ENCODE measurements around the gene PSD.
A peak's percentile ranks its signal among the peaks of the same experiment; 100 is the strongest.

The PSD gene

DNA sequence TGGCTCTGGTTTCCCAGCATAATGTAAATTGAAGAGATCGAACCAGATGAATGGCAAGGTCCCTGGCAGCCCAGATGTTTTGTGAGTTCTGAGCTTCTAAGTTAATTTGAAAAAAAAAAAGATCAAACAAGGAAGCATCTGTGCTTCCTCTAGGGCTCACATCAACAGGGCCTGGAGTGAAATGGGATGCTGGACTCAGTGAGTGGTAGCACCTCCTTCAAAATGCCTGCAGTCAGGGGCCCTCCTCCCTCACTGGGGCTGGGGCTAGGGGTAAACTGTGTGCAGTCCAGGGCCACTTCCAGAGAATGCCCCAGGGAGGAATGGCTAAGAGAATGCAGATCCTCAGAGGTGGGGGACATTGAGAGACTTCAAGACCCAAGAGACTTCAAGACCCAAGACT is 19.8 kb upstream of the PSD start:
- DNase-seq (ENCODE audit: low read depth), result no peak

DNA sequence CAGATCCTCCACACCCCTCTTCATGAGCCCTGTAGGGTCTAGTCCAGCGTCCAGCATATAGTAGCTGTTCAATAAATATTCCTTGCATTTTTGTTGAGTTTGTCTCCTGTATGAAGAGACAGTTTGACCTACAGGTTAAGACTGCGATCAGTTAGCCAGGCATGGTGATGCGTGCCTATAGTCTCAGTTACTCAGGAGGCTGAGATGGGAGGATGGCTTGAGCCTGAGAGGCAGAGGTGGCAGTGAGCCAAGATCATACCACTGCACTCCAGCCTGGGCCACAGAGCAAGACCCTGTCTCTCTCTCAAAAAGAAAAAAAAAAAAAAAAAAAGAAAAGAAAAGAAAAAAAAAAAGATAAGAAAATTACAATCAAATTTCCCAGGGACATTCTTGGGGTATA is 18.9 kb upstream of the PSD start:
- DNase-seq (ENCODE audit: low read depth), result no peak

DNA sequence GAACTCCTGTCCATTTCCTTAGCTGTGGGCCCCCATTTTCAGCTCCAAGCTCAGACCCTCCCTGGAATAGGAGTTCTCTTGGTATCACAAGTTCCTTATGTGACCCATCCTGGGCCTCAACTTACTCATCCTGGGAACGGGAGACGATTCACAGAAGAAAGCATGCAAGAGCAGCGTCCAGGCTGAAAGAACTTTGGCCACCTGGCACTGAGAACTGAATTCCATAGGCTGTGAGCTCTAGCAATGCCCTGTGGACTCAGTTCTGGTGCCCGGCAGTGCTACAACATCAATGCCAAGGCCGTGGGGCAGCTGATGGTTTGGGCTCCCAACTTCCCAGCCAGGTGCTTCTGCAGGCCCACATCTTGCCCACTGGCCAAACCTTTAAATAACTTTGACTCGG is 17.7 kb upstream of the PSD start:
- no peak for DNase-seq (ENCODE audit: low read depth)

DNA sequence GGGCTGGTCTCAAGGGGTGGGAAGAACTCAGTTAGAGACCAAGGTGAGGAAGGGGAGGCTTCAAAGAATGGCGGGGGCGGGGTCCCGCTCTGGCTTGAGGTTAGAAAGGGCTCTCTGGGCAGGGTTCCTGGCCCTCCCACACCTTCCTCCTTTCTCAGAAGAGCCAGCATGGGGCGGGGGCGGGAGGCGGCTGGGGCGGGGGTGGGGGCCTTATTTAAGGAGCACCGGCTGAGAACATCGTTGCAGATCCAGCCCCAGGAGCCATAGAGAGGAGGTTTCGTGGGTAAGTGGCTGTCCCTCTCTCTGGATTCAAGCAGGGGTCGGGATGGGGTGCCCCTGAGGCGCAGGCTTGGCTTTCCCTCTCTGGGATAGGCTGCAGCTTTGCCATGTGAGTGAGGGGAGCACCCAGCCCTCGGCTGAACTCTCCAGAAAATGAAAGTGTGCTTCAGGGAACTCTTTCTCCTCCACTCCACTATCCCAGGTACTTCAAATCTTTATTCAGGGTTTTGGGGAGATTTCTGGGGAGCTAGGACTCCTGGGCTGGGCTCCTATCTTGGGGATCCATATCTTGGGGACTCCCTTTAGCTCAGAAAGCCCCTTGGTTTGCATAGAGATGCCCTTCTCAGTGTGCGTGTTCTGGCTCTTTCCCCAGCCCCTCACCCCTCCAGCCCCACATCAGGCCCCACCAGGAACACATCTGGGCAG is 17.1 kb upstream of the PSD start:
- no peak for DNase-seq (ENCODE audit: low read depth)

DNA sequence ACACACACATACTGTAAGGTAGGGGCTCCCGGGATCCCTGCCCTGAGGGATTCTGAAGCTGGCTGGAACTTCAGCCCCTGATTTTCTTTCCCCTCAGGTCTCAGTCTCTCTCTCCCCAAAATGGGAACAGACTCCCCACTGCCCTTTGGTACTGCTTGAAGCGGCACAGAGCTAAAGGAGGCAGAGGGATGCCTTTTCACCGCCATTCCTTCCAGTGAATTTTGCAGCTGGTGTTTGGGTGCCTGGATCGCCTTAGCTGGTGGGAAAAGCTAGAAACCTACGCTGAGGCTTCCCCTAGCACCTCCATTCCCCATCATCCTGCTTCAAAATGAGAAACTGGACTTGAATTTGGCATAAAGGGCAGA is 16.5 kb upstream of the PSD start:
- no peak for DNase-seq (ENCODE audit: low read depth)

DNA sequence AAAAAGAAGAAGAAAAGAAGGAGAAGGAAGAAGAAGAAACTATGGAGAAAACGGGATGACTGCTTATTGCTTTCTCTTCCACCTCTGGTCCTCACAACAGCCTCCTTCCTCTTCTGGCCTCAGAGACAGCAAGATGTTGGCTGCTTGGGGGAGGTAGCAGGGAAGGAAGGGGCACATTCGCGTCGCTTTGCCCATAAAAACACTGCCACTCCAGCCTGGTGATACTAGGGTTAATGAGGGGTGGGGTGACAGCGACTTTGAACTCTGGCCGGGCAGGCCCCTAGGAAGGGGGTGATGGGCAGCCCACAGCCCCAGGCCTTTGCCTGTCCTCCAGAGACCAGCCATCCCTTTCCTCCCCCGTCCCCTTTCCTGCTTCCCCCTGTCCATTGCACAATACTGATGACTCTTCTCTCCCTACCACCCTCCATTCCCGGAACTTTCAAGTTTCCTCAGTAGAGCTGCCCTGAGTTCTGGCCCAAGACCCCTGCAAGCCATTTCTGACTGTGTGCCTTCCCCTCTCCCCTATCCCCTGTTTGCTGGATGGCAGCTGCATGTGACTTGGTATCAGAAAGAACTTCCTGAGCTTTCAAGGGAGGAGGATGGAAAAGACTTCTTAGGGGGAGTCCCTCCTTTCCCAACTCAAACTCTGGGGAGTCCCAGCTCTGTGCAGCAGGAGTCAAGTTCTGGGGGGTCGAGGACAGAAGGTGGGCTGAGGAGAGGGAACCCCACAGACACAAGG is 16.0 kb upstream of the PSD start:
- DNase-seq (ENCODE audit: low read depth), result no peak

DNA sequence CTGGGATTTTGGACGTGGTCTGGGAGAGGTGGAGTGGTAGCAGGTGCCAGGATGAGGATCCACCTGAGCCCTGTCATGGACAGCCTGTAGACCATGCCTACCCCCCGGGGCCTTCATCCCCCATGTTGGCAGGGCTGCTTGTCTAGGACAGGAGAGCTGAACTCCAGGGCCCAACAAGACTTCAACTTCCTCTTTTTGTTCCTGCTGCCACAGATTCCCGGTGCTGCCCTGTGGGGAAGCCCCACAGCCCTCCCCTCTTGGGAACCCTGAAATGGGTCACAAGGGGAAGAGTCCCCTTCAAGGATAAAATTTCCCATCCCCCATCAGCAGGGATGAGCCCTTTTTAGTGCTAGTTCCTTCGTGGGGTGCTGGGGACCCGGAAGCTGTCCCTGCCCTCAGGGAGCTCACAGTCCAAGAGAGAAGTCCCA is 15.0 kb upstream of the PSD start:
- no peak for DNase-seq (ENCODE audit: low read depth)

DNA sequence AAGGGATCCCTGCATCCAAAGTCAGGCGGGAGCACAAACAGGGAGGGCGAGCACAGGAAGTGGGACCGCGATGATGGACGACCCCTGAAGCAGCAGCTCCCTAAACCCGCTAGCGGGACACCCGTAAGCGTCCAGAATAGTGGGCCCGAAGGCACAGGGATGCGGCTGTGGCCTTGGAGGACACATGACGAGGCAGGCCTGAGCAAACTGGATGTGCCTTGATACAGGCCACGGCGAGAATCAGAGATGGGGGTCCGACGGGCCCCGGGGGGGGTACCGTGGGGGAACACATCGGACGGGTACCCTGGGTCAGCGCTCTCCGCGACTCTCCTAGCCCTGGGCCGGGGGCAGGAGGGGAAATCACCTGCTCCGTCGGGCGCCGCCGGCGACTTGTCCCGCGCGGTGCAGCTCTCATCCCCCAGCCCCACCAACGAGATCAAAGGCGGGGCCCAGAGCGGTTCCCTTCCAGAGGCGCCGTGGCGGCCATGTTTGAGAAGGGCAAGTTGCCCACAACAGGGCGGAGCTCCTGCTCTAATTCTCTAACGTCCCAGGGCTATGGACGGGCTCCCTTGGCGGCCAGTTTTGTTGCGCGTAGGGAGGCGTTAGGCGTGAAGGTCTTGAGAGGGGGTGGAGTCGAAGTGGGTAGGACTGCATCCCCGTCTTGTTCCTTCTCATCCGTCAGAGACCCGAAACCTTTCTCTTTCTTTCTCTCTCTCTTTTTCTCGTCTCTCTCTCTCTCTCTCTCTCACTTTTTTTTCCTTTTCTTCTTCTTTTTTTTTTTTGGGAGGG is 13.8 kb upstream of the PSD start, which contains the start of gene CUEDC2:
Gene CUEDC2 (minus strand): TSS at position 413 of the 789 bp plus-strand sequence. CDS start 7,386 bp downstream, outside the sequence.
- DNase-seq (ENCODE audit: low read depth), result peak; percentile 95

DNA sequence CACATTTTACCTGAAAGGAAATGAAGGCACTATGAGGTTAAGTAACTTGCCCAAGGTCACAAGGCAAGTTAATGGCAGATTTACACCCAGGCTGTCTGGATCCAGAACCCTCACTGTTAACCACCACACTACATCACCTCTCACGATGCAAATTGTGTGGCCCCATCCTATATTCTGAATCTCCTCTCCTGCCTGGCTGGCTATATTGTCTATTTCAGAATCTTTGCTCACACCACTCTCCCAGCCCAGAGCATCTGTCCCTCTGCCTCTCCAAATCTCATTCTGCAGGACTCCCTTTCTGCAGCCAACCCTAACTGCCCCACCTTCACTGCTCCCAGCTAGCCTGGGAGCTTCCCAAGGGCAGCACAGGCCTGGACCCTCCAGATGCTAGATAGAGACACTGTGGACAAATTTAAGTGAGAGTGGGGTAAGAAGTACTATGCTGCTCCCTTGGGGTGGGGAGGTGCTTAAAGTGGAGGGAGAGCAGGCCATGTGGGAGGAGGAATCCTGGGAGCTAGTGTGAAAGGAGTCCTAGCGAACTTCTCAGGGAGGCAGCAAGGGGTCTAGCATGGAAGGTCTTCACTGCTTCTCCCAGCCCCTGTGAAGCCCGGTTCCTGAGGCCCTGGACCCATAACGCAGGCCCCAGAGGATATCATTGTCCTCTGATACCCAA is 13.0 kb upstream of the PSD start:
- no peak for DNase-seq (ENCODE audit: low read depth)

DNA sequence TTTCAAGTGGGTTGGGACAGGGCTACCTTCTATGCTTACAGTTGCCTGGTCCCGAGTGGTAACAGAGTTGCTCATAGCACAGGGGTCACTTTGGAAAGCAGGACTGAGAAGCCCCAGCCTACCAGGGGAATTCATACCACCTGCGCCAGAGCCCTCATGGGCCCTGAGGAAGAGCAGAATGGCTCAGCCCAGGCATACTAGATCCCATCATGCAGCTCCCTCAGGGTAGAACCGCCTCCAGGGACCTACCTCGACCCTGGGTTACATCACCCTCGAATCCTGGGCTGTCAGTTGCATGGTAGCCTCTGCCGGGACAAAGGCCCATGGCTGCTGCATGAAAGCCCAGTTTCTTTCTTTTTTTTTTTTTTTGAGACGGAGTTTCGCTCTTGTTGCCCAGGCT is 10.9 kb upstream of the PSD start:
- DNase-seq (ENCODE audit: low read depth), result no peak

DNA sequence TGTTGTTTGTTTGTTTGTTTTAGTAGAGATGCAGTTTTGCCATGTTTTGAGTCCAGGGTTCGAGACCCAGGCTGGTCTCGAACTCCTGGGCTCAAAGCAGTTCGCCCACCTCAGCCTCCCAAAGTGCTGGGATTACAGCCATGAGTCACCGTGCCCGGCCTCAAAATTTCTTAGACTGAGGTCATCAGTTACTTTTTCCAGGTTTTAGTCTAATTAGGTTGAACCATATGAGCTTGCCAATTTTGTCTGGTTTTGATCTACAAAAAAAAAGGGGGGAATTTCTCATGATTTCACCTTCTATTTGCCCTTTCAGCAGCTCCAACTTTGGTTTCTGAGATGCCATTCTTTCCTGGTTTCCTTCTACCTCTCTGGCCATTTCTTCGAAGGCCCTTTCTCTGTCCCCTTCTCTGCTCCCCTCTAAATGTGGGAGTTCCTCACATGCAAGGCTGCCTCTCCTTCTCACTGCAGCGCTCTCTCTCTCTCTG is 8.3 kb upstream of the PSD start:
- no peak for DNase-seq (ENCODE audit: low read depth)

DNA sequence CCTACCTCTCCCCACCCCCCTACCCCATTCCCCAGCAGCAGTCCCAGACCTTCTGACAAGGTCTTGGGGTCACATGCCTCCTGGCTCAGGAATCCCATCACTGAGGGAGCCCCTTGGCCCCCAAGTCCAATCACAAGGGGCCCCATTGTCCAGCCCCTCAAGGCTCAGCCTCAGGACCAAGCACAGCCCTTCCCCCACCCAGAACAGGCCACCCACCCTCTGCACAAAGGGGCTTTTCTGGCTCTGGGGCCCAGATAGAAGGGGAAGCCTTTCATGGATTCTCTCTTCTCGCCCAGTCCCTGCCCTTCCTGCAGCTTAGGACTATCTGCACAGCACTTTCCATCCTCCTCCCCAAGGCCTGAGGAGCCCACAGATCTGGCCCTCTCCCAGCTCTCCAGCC is 6.9 kb upstream of the PSD start:
- DNase-seq (ENCODE audit: low read depth), result no peak

DNA sequence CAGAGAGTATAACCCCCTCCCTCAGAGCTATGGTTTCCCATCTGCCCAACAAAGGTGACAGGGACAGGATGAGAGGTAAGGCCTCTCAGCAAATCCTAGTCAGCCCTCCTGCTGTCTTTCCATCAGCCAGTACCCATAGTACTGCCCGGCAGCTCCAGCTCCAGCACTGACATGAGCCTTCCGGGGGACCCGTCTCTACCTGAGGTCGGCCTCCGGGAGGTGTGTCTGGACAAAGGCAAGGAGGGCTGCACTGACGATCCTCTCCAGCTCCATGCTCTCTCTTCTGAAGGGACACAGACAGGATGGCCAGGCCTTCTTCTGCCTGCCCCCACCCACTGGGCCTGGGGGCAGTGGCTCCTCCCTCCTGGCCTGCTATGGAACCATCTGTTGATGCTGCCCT is 6.3 kb upstream of the PSD start:
- DNase-seq (ENCODE audit: low read depth), result no peak

DNA sequence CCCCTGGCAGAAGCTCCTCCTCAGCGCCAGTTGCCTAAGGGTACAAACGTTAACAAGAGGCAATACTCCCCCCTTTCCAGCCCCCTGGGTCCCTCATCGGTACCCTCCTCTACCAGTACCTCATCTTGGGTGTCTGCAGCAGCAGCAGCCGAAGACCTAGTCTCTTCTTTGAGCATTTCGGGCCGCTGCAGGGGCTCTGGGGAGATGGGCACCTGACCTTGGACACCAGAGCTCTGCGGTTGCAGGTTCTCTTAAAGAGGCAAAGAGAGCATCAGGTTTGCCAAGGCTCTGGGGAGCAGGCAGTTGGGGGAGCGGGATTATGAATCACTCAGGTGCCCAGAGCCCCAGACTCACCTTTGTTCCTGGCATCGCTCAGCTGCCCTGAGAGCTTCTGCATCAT is 5.6 kb upstream of the PSD start:
- DNase-seq (ENCODE audit: low read depth), result no peak

DNA sequence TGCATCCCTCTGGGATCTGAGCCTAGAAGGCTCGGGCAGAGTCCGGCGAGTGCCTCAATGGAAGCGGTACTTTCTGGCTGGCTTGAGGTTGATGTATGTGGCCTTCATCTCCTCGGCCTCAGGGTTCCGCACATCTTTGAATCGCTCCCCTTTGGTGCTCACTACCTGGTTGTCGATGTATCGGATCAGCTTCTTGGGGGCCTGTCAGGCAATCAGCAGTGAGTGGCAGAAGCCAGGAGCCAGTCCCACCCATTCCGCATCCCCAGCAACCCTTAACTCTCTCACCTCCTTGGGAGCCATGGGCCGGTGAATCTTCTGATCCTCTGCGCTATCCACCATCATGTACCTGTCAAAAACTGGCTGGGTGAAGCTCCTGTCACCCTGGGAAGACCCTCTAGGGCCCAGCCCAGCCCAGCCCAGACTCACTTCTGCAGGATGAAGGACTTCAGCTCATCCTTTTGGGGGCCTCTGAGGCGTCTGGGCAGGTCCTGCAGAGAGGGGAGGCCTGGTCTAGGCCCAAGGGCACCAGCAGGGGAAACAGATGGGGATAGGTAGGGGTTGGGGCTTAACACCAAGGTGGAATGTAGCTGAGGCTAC is 4.9 kb upstream of the PSD start:
- no peak for DNase-seq (ENCODE audit: low read depth)

DNA sequence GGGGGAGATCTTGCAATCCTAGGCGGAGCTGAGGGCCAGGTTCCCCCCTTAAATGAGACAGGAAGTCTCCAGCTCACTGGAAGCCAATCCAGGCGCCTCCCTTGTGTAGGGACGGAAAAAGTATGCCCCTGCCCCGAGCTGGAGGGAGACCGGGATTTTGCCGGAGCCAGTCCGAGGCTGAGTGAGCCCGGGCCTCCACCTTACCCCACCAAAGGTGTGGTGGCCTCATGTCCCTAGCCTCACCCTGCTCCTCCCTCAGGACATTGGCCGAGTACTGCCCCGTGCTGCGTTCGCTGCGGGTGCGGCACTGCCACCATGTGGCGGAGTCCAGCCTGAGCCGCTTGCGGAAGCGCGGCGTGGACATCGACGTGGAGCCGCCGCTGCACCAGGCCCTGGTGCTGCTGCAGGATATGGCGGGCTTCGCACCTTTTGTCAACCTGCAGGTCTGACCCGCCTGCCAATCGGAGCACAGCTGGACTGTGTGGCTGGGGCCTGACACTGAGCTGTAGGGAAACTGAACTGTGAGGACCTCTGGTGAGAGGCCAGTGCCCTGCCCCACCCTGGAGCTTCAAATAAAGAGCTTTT is 4.1 kb upstream of the PSD start:
- DNase-seq (ENCODE audit: low read depth), result peak; percentile 43

DNA sequence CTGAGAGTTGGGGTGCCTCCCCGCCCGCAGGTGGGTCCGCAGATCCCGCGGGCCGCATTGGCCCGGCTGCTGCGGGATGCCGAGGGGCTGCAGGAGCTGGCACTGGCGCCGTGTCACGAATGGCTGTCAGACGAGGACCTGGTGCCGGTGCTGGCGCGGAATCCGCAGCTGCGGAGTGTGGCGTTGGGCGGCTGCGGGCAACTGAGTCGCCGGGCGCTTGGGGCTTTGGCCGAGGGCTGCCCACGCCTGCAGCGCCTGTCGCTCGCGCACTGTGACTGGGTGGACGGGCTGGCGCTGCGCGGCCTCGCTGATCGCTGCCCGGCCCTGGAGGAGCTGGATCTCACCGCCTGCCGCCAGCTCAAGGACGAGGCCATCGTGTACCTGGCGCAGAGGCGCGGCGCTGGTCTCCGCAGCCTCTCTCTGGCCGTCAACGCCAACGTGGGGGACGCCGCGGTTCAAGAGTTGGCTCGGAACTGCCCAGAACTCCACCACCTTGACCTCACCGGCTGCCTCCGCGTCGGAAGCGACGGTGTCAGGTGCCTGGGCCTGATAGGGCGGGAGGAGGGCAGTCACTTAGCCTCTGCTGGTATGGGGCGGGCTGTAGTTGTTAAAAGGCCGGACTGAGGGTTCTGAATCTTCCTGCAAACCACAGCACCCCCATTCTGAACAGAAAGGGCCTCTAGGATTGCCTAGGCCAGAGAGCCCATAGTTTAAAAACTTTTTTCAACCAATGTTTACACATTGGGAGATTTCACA is 3.4 kb upstream of the PSD start:
- DNase-seq (ENCODE audit: low read depth), result no peak

DNA sequence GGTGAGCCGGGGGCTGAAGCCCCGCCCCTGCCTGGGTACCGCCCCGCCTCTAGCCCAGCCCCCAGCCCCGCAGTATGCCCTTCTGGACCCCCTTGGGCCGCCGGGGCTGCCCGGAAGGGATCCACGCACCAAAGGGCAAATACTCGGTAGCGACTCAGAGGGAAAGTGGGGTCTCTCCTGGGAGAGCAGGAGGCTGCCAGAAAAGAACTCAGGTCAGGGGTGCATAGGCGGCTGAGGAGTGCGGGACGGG is 2.8 kb upstream of the PSD start:
- DNase-seq (ENCODE audit: low read depth), result no peak

DNA sequence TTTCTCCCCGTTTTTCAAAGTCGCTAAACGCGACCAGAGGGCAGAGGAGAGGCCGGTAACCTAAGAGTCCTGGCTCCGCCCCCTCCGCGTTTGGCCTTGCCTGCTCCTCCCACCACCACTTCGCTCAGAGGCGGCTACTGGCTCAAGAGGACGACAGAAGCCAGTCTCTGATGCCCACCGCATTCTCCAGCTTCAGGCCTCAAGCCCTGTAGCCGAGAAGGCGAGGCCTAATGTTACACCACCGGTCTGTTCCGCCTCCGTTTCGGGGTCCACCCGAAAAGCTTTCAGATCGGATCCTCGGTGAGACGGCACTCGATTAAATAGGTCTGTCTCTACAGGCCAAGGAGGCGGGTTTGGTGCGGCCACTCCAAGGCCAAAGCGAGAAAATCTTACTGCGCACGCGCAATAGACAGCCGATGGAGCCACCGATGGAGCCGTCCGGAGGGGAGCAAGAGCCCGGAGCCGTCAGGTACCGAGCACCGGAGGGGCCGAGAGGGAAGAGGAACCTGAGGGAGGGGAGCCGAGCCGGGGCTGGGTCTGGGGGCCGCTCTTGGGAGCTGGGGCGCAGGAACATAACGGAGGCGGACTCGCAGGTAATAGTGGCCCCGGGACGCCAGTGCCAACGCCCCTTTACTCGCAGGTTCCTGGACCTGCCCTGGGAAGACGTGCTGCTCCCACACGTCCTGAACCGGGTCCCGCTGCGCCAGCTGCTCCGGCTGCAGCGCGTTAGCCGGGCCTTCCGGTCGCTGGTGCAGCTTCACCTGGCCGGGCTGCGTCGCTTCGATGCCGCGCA is 2.3 kb upstream of the PSD start, which contains the start of gene FBXL15:
Gene FBXL15 (plus strand): TSS at position 123 of the 793 bp plus-strand sequence. CDS start 294 bp downstream, at position 417.
- peak; percentile 95 for DNase-seq (ENCODE audit: low read depth)

DNA sequence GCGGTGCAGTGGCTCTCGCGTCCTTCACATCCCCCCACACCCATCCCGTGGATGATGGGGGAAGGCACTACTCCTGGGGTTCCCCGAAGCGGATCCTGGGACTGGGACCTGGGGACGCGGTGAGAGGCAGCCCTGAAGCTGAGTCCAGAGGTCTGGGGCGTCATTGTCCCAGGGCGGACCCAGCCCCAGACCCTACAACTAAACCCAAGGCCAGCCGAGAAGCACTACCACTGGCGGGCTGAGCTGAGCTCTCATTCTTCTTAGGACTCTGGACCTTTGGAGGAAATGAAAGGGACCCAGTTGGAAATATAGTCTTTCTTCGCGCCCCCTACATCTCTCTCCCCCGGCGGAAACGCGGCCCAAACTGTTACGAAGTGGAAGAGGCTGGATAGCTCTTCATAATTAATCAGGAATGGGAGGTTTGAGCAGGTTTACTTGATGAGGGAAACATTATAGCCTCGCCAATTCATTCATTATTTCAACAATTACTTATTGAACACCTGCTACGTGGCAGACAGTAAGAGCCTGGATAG is 1.7 kb upstream of the PSD start:
- no peak for DNase-seq (ENCODE audit: low read depth)

Measured in stromal cell of bone marrow (primary cell).